HG02885 (cell line): ENCODE measurements around the gene LIME1.
"Not testable (repeated sequence)": the region's sequence is repeated elsewhere in the genome, so short reads cannot be mapped to it uniquely, and the experiment has no call there.

ENCODE experiments used
- ATAC-seq: cut with Tn5 transposase; IDR thresholded peaks from one replicate; pipeline ENCODE4 v1.9.1; 2021; ENCODE audit warnings: mild to moderate bottlenecking; ENCODE audit not compliant: unreplicated experiment, poor library complexity

Gene LIME1

GRCh38 chr20:63706852-63707557 lies 29.5 kb upstream of the LIME1 start:
- peak; percentile 26 for ATAC-seq

- peak; percentile 77 for ATAC-seq
These were observed 28.7 kb upstream of the LIME1 start, which contains the start of the genes ARFRP1 and ZGPAT for GRCh38 chr20:63707558-63708300. ARFRP1 (minus strand) TSS chr20:63707976; CDS start chr20:63707091, 885 bp downstream. ZGPAT (plus strand) TSS chr20:63708039; CDS start chr20:63708581, 542 bp downstream.

- no peak for ATAC-seq
These were observed 27.9 kb upstream of the LIME1 start for GRCh38 chr20:63708301-63709148.

- no peak for ATAC-seq
These were observed 27.3 kb upstream of the LIME1 start for GRCh38 chr20:63709149-63709527.

- no peak for ATAC-seq
These were observed 25.3 kb upstream of the LIME1 start for GRCh38 chr20:63711085-63711645.

GRCh38 chr20:63712191-63712590 lies 24.3 kb upstream of the LIME1 start:
- no peak for ATAC-seq

GRCh38 chr20:63714858-63715257 lies 21.6 kb upstream of the LIME1 start:
- ATAC-seq, result no peak

- no peak for ATAC-seq
These were observed 17.5 kb upstream of the LIME1 start for GRCh38 chr20:63718996-63719395.

GRCh38 chr20:63722967-63723622 lies 13.4 kb upstream of the LIME1 start:
- not testable (repeated sequence) for ATAC-seq

GRCh38 chr20:63730189-63730733 lies 6.2 kb upstream of the LIME1 start:
- not testable (repeated sequence) for ATAC-seq

- no peak for ATAC-seq
These were observed 5.1 kb upstream of the LIME1 start for GRCh38 chr20:63731410-63731809.

- ATAC-seq, result no peak
These were observed 4.1 kb upstream of the LIME1 start for GRCh38 chr20:63732118-63733095.

GRCh38 chr20:63733117-63733516 lies 3.3 kb upstream of the LIME1 start:
- ATAC-seq, result no peak

GRCh38 chr20:63733579-63734081 lies 2.8 kb upstream of the LIME1 start:
- no peak for ATAC-seq

- ATAC-seq, result no peak
These were observed 2.1 kb upstream of the LIME1 start for GRCh38 chr20:63734111-63734945.

- ATAC-seq, result no peak
These were observed 1.3 kb upstream of the LIME1 start for GRCh38 chr20:63734946-63735858.
